Adrenal gland (tissue), 5 donors: ENCODE data around the gene SRBD1.

Experiments
- CTCF ChIP-seq, 6 experiments: fragments of 450-650 bp in 4 of 6; fragments of 200-600 bp in 2 of 6; sonication (generic) in 1 of 6; IDR thresholded peaks; 1 replicate in 5 of 6; 2 replicates in 1 of 6; pipeline versions ENCODE4 v1.5.1 to v1.8.0; 2016 to 2021; ENCODE audit warnings: antibody characterized with exemption in 6 of 6, mild to moderate bottlenecking in 2 of 6, moderate library complexity in 1 of 6
- POLR2A ChIP-seq, 2 donors: fragments of 450-650 bp; IDR thresholded peaks; one replicate each; pipeline ENCODE4 v1.6.1; 2017; ENCODE audit warnings: antibody characterized with exemption in 2 of 2, mild to moderate bottlenecking in 2 of 2, moderate library complexity in 1 of 2
- donor health status: DM: no; HTN: no; CAD: no.

DNA sequence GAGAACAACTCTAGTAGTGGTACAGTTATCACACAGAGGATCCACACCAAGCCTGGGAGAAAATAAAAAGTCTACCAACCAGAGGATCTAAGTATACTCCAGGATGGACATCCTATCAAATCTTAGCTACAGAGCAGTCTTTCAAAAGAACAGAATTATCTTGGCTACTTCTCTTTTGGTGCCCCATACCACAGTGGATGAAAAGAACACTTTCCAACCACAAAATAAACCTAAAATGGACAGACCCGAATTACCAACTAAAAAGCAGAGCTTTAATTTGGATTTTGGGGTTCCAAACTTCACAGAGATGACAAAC lies 116.1 kb downstream of the SRBD1 start:
- TF ChIP-seq POLR2A (IDR thresholded peaks at IDR 0.05) (no peak), CTCF (IDR thresholded peaks at IDR 0.05) (no peak)
